ENCODE results near the gene CASP2.

CASP2 gene

DNA sequence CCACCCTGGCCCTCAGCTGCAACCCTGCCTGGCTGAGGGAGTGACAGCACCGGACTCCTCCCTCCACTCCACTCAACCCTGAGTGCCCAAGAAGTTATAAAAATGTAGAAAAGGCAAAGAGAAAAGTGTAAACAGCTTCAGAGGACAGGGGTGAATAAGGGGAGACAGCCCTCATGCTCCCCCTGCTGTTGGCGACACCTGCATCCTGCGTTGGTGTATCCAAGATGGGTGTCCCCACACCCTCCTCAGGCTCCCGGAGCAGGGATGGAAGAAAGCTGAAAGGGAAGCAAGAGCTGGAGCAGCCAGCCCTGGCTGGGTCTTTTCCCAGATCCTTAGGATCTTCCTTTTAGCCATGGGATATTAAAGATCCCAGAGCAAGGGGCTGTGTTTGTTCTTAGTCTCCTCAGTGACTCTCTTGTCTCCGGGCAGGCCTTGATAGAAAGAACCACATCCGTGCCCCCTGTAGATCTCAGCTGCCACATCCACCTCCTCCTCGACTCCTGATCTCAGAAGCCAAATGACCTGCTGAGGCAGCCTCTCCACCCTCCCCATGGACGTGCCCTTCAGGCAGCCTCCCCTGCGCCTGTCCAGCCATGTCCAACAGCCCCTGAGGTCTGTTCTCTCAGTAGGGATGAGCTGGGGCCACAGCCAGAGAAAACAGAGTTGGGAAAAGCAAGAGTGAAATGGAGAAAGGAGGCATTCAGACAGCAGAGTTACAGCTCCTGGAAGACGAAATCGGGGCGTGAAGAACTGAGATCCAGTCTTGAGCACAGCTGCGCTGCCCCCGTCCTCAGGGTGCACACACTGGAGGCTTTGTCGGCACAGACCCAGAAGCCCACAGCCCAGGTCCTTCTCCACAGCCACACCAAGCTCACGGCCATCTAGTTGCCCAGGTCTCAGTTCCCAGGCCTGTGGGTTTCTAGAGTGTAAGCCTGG lies 67.6 kb downstream of the CASP2 start:
- Histone ChIP-seq H3K79me2 (ENCODE audit: insufficient read depth, low read length) (no peaks in the 10 kb centered on the region), H3K4me2 (ENCODE audit: low read depth, low read length, poor library complexity, severe bottlenecking) (no peak overlapping the region), H3F3A (ENCODE audit: insufficient read depth) (no peaks in the 10 kb centered on the region), H3K4me3 (ENCODE audit: insufficient read depth, low read length, poor library complexity, severe bottlenecking) (no peak overlapping the region), H3K27ac (ENCODE audit: low read depth, low read length) (no peak overlapping the region), H4K20me1 (ENCODE audit: low read depth, low read length) (no peaks in the 10 kb centered on the region), H3K36me3 (ENCODE audit: low read length) (no peaks in the 10 kb centered on the region), H3K9ac (ENCODE audit: low read length) (no peak overlapping the region), H3K9me3 (ENCODE audit: insufficient read depth, low read length) (no peaks in the 10 kb centered on the region), H3K27me3 (ENCODE audit: low read length) (no peaks in the 10 kb centered on the region), H3K9me2 (replicated peaks; ENCODE audit: insufficient read depth, low read length) (no peaks in the 10 kb centered on the region), H2AFZ (ENCODE audit: low read depth, low read length, severe bottlenecking) (no peak overlapping the region)
- TF ChIP-seq, protein P1, sequence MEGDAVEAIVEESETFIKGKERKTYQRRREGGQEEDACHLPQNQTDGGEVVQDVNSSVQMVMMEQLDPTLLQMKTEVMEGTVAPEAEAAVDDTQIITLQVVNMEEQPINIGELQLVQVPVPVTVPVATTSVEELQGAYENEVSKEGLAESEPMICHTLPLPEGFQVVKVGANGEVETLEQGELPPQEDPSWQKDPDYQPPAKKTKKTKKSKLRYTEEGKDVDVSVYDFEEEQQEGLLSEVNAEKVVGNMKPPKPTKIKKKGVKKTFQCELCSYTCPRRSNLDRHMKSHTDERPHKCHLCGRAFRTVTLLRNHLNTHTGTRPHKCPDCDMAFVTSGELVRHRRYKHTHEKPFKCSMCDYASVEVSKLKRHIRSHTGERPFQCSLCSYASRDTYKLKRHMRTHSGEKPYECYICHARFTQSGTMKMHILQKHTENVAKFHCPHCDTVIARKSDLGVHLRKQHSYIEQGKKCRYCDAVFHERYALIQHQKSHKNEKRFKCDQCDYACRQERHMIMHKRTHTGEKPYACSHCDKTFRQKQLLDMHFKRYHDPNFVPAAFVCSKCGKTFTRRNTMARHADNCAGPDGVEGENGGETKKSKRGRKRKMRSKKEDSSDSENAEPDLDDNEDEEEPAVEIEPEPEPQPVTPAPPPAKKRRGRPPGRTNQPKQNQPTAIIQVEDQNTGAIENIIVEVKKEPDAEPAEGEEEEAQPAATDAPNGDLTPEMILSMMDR (IDR thresholded peaks at IDR 0.05; ENCODE audit: insufficient read depth, low read length, poor library complexity, severe bottlenecking), result no peak
- TF ChIP-seq EZH2phosphoT487 (conservative IDR thresholded peaks at IDR 0.05; ENCODE audit: low read length), result no peak

DNA sequence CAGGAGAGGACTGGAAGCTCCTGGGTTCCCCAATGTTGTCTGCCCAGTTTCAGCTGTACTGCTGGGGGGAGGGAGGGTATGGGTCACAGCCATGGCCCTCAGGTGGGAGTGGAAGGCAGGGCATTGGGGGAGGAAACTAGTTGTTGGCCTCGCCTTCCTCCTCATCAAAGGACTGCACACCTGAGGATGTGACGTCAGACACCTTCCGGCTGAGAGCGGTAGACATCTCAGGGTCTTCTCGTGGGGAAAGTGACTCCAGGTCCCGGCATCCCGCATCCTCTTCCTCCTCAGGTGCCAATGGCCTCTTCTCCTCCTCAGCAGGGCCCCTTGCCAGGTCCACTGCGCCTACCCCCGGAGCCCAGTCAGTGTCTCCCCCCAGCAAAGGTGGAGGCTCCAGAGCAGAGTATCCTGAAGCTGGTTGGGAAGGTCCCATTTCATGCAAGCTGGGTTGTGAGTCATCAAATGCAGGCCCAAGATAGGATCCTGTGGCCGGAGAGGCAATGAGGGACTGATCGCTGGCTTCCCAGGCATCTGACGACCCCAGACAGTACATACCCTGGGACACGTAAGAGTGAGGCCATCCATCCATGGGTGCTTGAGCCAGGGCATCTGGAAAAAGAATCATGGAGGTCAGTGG lies 68.4 kb downstream of the CASP2 start:
- Histone ChIP-seq H3F3A (ENCODE audit: insufficient read depth) (no peaks in the 10 kb centered on the region), H3K9me2 (replicated peaks; ENCODE audit: insufficient read depth, low read length) (no peaks in the 10 kb centered on the region), H2AFZ (ENCODE audit: low read depth, low read length, severe bottlenecking) (no peak overlapping the region), H4K20me1 (ENCODE audit: low read depth, low read length) (no peaks in the 10 kb centered on the region), H3K27ac (ENCODE audit: low read depth, low read length) (no peak overlapping the region), H3K9me3 (ENCODE audit: insufficient read depth, low read length) (no peaks in the 10 kb centered on the region), H3K9ac (ENCODE audit: low read length) (no peak overlapping the region), H3K79me2 (ENCODE audit: insufficient read depth, low read length) (no peaks in the 10 kb centered on the region), H3K36me3 (ENCODE audit: low read length) (no peaks in the 10 kb centered on the region), H3K4me3 (ENCODE audit: insufficient read depth, low read length, poor library complexity, severe bottlenecking) (no peak overlapping the region), H3K4me2 (ENCODE audit: low read depth, low read length, poor library complexity, severe bottlenecking) (no peak overlapping the region), H3K27me3 (ENCODE audit: low read length) (no peaks in the 10 kb centered on the region)
- TF ChIP-seq EZH2phosphoT487 (conservative IDR thresholded peaks at IDR 0.05; ENCODE audit: low read length), result no peak
- TF ChIP-seq, protein P1 (IDR thresholded peaks at IDR 0.05; ENCODE audit: insufficient read depth, low read length, poor library complexity, severe bottlenecking), result no peak

All from SU-DHL-6 (cell line).